Measurements from ENCODE around the gene CEACAM20. TPM values are rescaled to one million over a fixed set of nuclear protein-coding genes. Genes with fewer than 3 reads are reported as not detected.

The CEACAM20 gene
- total RNA-seq, 1 donor from 2014 or later, result not detected

- Mint-ChIP-seq H3K27me3 (ENCODE audit: insufficient read depth, low read depth) (peaks cover 11% of the 10 kb centered on the region), H3K36me3 (no peaks in the 10 kb centered on the region), H3K27ac (no peak overlapping the region), H3K9me3 (peaks cover 6% of the 10 kb centered on the region), H3K4me3 (no peak overlapping the region), H3K4me1 (no peaks in the 10 kb centered on the region)
- no peak overlapping the region for H2AFZ ChIP-seq (replicated peaks)
- no peak overlapping the region for H3K9ac ChIP-seq
- H3F3A ChIP-seq (ENCODE audit: low read depth), result peaks cover 3% of the 10 kb centered on the region
- H4K20me1 ChIP-seq (ENCODE audit: low read depth), result no peaks in the 10 kb centered on the region
- peaks cover 4% of the 10 kb centered on the region for H3K27me3 ChIP-seq
- no peak overlapping the region for H3K27ac ChIP-seq
- no peak for DNase-seq (ENCODE audit: low spot score)
- H3K4me1 ChIP-seq, result no peaks in the 10 kb centered on the region
- no peaks in the 10 kb centered on the region for H3K79me2 ChIP-seq (ENCODE audit: low read depth)
- TF ChIP-seq CTCF (IDR thresholded peaks at IDR 0.05) (no peak), EZH2 (IDR thresholded peaks at IDR 0.05) (no peak), EZH2phosphoT487 (IDR thresholded peaks at IDR 0.05) (no peak)
- no peaks in the 10 kb centered on the region for H3K36me3 ChIP-seq
- no peaks in the 10 kb centered on the region for H3K9me3 ChIP-seq (ENCODE audit: low read depth)
- H3K4me2 ChIP-seq, result no peak overlapping the region
- H3K4me3 ChIP-seq, result no peak overlapping the region
Measured at GRCh38 chr19:44548736-44549135, 19.3 kb upstream of the CEACAM20 start.

GRCh38 chr19:44544031-44544430 lies 14.6 kb upstream of the CEACAM20 start:
- peaks cover under 1% of the 10 kb centered on the region for H3K27me3 ChIP-seq
- no peak overlapping the region for H2AFZ ChIP-seq (replicated peaks)
- H3K27ac ChIP-seq, result no peak overlapping the region
- no peak overlapping the region for H3K9ac ChIP-seq
- H3K9me3 ChIP-seq (ENCODE audit: low read depth), result no peaks in the 10 kb centered on the region
- no peaks in the 10 kb centered on the region for H3K79me2 ChIP-seq (ENCODE audit: low read depth)
- no peaks in the 10 kb centered on the region for H3K4me1 Mint-ChIP-seq
- no peaks in the 10 kb centered on the region for H3K36me3 ChIP-seq
- no peak overlapping the region for H3K4me2 ChIP-seq
- peaks cover 11% of the 10 kb centered on the region for H3K27me3 Mint-ChIP-seq (ENCODE audit: insufficient read depth, low read depth)
- no peaks in the 10 kb centered on the region for H3K4me1 ChIP-seq
- no peak for TF ChIP-seq EZH2phosphoT487 (IDR thresholded peaks at IDR 0.05)
- no peak for TF ChIP-seq CTCF (IDR thresholded peaks at IDR 0.05)
- TF ChIP-seq EZH2 (IDR thresholded peaks at IDR 0.05), result no peak
- no peak for DNase-seq (ENCODE audit: low spot score)
- H3F3A ChIP-seq (ENCODE audit: low read depth), result no peaks in the 10 kb centered on the region
- no peaks in the 10 kb centered on the region for H4K20me1 ChIP-seq (ENCODE audit: low read depth)
- peaks cover 3% of the 10 kb centered on the region for H3K9me3 Mint-ChIP-seq
- H3K27ac Mint-ChIP-seq, result no peak overlapping the region
- no peak overlapping the region for H3K4me3 ChIP-seq
- H3K36me3 Mint-ChIP-seq, result no peaks in the 10 kb centered on the region
- no peak overlapping the region for H3K4me3 Mint-ChIP-seq

- H3K4me1 Mint-ChIP-seq, result no peaks in the 10 kb centered on the region
- H3K36me3 Mint-ChIP-seq, result no peaks in the 10 kb centered on the region
- H3K9me3 ChIP-seq (ENCODE audit: low read depth), result no peaks in the 10 kb centered on the region
- H3K36me3 ChIP-seq, result no peaks in the 10 kb centered on the region
- peaks cover 4% of the 10 kb centered on the region for H3K27me3 ChIP-seq
- H3F3A ChIP-seq (ENCODE audit: low read depth), result no peaks in the 10 kb centered on the region
- no peaks in the 10 kb centered on the region for H3K4me1 ChIP-seq
- H3K79me2 ChIP-seq (ENCODE audit: low read depth), result no peaks in the 10 kb centered on the region
- no peaks in the 10 kb centered on the region for H4K20me1 ChIP-seq (ENCODE audit: low read depth)
- no peak overlapping the region for H2AFZ ChIP-seq (replicated peaks)
- no peak overlapping the region for H3K27ac Mint-ChIP-seq
- H3K9me3 Mint-ChIP-seq, result peaks cover 3% of the 10 kb centered on the region
- H3K4me3 Mint-ChIP-seq, result no peak overlapping the region
- H3K27me3 Mint-ChIP-seq (ENCODE audit: insufficient read depth, low read depth), result peaks cover 12% of the 10 kb centered on the region
- H3K9ac ChIP-seq, result no peak overlapping the region
- no peak for TF ChIP-seq CTCF (IDR thresholded peaks at IDR 0.05)
- TF ChIP-seq EZH2phosphoT487 (IDR thresholded peaks at IDR 0.05), result no peak
- no peak for TF ChIP-seq EZH2 (IDR thresholded peaks at IDR 0.05)
- no peak overlapping the region for H3K4me2 ChIP-seq
- H3K4me3 ChIP-seq, result no peak overlapping the region
- no peak for DNase-seq (ENCODE audit: low spot score)
- no peak overlapping the region for H3K27ac ChIP-seq
Measured at GRCh38 chr19:44542671-44543070, 13.2 kb upstream of the CEACAM20 start.
